Right lobe of liver (tissue), 6 donors: Measurements from ENCODE around the gene TMEM236. TPM values are rescaled to one million over a fixed set of nuclear protein-coding genes. Genes with fewer than 3 reads are reported as not detected.
A peak's percentile ranks its signal among the peaks of the same experiment; 100 is the strongest.

Source experiments
- ATAC-seq, 4 donors: fragments of 200-7000 bp; cut with Tn5 transposase; one replicate each; pipeline ENCODE4 v1.9.1; 2020; ENCODE audit warnings: mild to moderate bottlenecking in 4 of 4, moderate library complexity in 4 of 4
- DNase-seq, 3 donors: peaks; one replicate each; pipeline ENCODE4 v3.0.0-alpha.2; 2020
- H3K27ac ChIP-seq, 3 donors: fragments of 200-600 bp; one replicate each; pipeline ENCODE4 v1.8.0; 2022
- H3K27me3 ChIP-seq, 2 donors: fragments of 200-600 bp; one replicate each; pipeline ENCODE4 v1.8.0; 2022
- H3K36me3 ChIP-seq, 4 donors: fragments of 200-600 bp; sonication (generic) in 1 of 4; one replicate each; pipeline versions ENCODE4 v1.5.1 to v1.8.0; 2017 to 2022; ENCODE audit warnings: control low read depth in 1 of 4
- H3K4me1 ChIP-seq, 4 donors: fragments of 200-600 bp; sonication (generic) in 1 of 4; one replicate each; pipeline versions ENCODE4 v1.5.1 to v1.8.0; 2017 to 2022; ENCODE audit warnings: control low read depth in 1 of 4
- H3K4me3 ChIP-seq, 3 donors: fragments of 200-600 bp; one replicate each; pipeline ENCODE4 v1.8.0; 2022
- H3K9me3 ChIP-seq, 4 donors: fragments of 200-600 bp; sonication (generic) in 1 of 4; one replicate each; pipeline versions ENCODE4 v1.5.1 to v1.8.0; 2017 to 2022; ENCODE audit warnings: control low read depth in 1 of 4
- CTCF ChIP-seq, 4 donors: fragments of 200-600 bp in 3 of 4; fragments of 450-650 bp in 1 of 4; IDR thresholded peaks; one replicate each; pipeline versions ENCODE4 v1.5.1 to v1.8.0; 2016 to 2022; ENCODE audit warnings: antibody characterized with exemption in 4 of 4, mild to moderate bottlenecking in 2 of 4
- POLR2A ChIP-seq: fragments of 450-650 bp; IDR thresholded peaks from one replicate; pipeline ENCODE4 v1.6.1; 2017; ENCODE audit warnings: antibody characterized with exemption, mild to moderate bottlenecking
- WGBS: methylation state at CpG from one replicate; pipeline ENCODE4 v1.1.6; 2018; ENCODE audit warnings: low coverage, low lambda C conversion rate; ENCODE audit not compliant: insufficient coverage; ENCODE audit errors: missing lambda C conversion rate; 5-methylcytosine and 5-hydroxymethylcytosine counted together
- intact Hi-C, 2 donors: fragments of 100-400 bp; cut with DNase I; formaldehyde crosslinking; loops; one replicate each; pipeline versions ENCODE4 v1.11.2 to v1.14.1; 2022
- total RNA-seq, 6 experiments: library from RNA; depleted of rRNA in 2 of 6; stranded (reverse); fragments of >200 nt in 2 of 6; fragmentation: NEBNext Ultra II Directional in 3 of 6; extraction: Animal tissue kit (Norgen Biotek cat#: 25700) in 3 of 6; gene quantifications; one replicate each; pipeline versions ENCODE4 v1.1.0 to v1.2.4, GENCODE V29; 2016 to 2023
- donor health status: DM: no; HTN: yes; CAD: no.
- donor health status: DM: no; HTN: no; CAD: no.
- donor health status: DM: no; HTN: no; CAD: no.
- donor health status: DM: no; HTN: yes; CAD: no.
- donor health status: DM: no; HTN: yes; CAD: no.

TMEM236 gene
- total RNA-seq, 6 experiments from 2014 or later, result 0.06 to 0.20 (median 0.13) TPM

- Histone ChIP-seq H3K36me3 (no peaks in the 10 kb centered on the region), H3K4me1 (no peaks in the 10 kb centered on the region), H3K4me3 (no peak overlapping the region), H3K27me3 (no peaks in the 10 kb centered on the region), H3K9me3 (no peaks in the 10 kb centered on the region), H3K27ac (no peak overlapping the region)
- 43% methylated on average over 5 of the region's 5 CpGs for WGBS
- ATAC-seq, result peak; percentile 31 to 51 (median 34)
- no peak for DNase-seq
- intact Hi-C loops, result no loop called here
- TF ChIP-seq POLR2A (no peak), CTCF (IDR thresholded peaks at IDR 0.05) (no peak)
Measured at GRCh38 chr10:17814973-17815372, 63.0 kb downstream of the TMEM236 start.

- Histone ChIP-seq H3K36me3 (no peaks in the 10 kb centered on the region), H3K27me3 (no peaks in the 10 kb centered on the region), H3K27ac (no peak overlapping the region), H3K4me3 (no peak overlapping the region), H3K4me1 (no peaks in the 10 kb centered on the region), H3K9me3 (no peaks in the 10 kb centered on the region)
- intact Hi-C loops, result no loop called here
- 62% methylated on average over 7 of the region's 7 CpGs for WGBS
- peak; percentile 22 to 37 (median 34) for ATAC-seq
- no peak for DNase-seq
- TF ChIP-seq CTCF (IDR thresholded peaks at IDR 0.05) (no peak), POLR2A (no peak)
Measured at GRCh38 chr10:17816199-17816598, 64.2 kb downstream of the TMEM236 start.

GRCh38 chr10:17817316-17817715 is 65.3 kb downstream of the TMEM236 start:
- H3K4me3 ChIP-seq, result no peak overlapping the region
- intact Hi-C loops, result no loop called here
- no peaks in the 10 kb centered on the region for H3K4me1 ChIP-seq
- ATAC-seq, result no peak
- no peaks in the 10 kb centered on the region for H3K9me3 ChIP-seq
- H3K27ac ChIP-seq, result no peak overlapping the region
- DNase-seq, result no peak
- no peaks in the 10 kb centered on the region for H3K27me3 ChIP-seq
- WGBS, result 29% methylated on average over 1 of the region's 1 CpG
- TF ChIP-seq CTCF (IDR thresholded peaks at IDR 0.05) (no peak), POLR2A (no peak)
- no peaks in the 10 kb centered on the region for H3K36me3 ChIP-seq

GRCh38 chr10:17817790-17818189 is 65.8 kb downstream of the TMEM236 start:
- intact Hi-C loops, result no loop called here
- 40% methylated on average over 3 of the region's 3 CpGs for WGBS
- DNase-seq, result no peak

More at GRCh38 chr10:17817790-17818189, 65.8 kb downstream of the TMEM236 start:
- no peaks in the 10 kb centered on the region for H3K9me3 ChIP-seq
- TF ChIP-seq POLR2A (no peak), CTCF (IDR thresholded peaks at IDR 0.05) (no peak)
- ATAC-seq, result peak in 1 of 4 donors; percentile 49
- H3K4me3 ChIP-seq, result no peak overlapping the region
- no peaks in the 10 kb centered on the region for H3K27me3 ChIP-seq
- H3K36me3 ChIP-seq, result no peaks in the 10 kb centered on the region
- no peak overlapping the region for H3K27ac ChIP-seq
- H3K4me1 ChIP-seq, result no peaks in the 10 kb centered on the region
